K562 (cell line): ENCODE results near the gene MEPE. TPM values are rescaled to one million over a fixed set of nuclear protein-coding genes. Genes with fewer than 3 reads are reported as not detected.

Source experiments
- ATAC-seq: fragments of 200-7000 bp; cut with Tn5 transposase; 3 replicates; pipeline ENCODE4 v1.9.1; 2020; ENCODE audit warnings: moderate library complexity
- BruUV-seq: library from RNA; stranded (reverse); fragments of 400-500 nt; replicated peaks from 2 replicates; lab custom pipeline; 2021; lab: Mats Ljungman, UMichigan
- CTCF ChIA-PET: fragments of 300-600 bp; formaldehyde crosslinking; extraction: SDS; loops from one replicate; lab custom pipeline; 2021; ENCODE audit warnings: low intra/inter-chr PET ratio; lab: Yijun Ruan, JAX
- POLR2A ChIA-PET: fragments of 300-600, 350-650 bp; sonication (Branson Sonifier 250); formaldehyde crosslinking; extraction: SDS; loops from one replicate; lab custom pipeline; 2021; ENCODE audit warnings: antibody characterized with exemption, inconsistent platforms; lab: Yijun Ruan, JAX
- DNase-seq, 4 experiments: peaks; one replicate each; pipeline versions ENCODE4 v3.0.0 to v3.0.0-alpha.2; 2011 to 2018; ENCODE audit warnings: low spot score in 3 of 4, mixed read lengths in 3 of 4; ENCODE audit errors: extremely low read depth in 1 of 4
- FAIRE-seq: peaks from 2 replicates; lab custom pipeline; 2011; peaks lifted over from hg19 to GRCh38; lab: Jason Lieb, UNC
- H2AFZ ChIP-seq: 2 replicates; pipeline ENCODE4 v1.6.0; 2011; ENCODE audit warnings: low read depth, low read length, control low read depth, inconsistent platforms
- H3K27ac ChIP-seq: fragments of 200-600 bp; 3 replicates; pipeline ENCODE4 v1.8.0; 2011; ENCODE audit warnings: low read depth, mild to moderate bottlenecking, control low read depth, inconsistent platforms, low read length, moderate library complexity, mixed read lengths; ENCODE audit errors: extremely low read depth
- H3K27me3 ChIP-seq, 2 experiments: fragments of 300-600 bp in 1 of 2; 2 replicates in 1 of 2; 3 replicates in 1 of 2; pipeline versions ENCODE4 v1.6.0 to v1.8.0; 2011; ENCODE audit warnings: inconsistent platforms in 2 of 2, low read length in 2 of 2, mild to moderate bottlenecking in 1 of 2, mixed read lengths in 1 of 2, moderate library complexity in 1 of 2; ENCODE audit not compliant: control insufficient read depth in 2 of 2, insufficient read depth in 2 of 2
- H3K36me3 ChIP-seq: fragments of 300-600 bp; 3 replicates; pipeline ENCODE4 v1.8.0; 2011; ENCODE audit warnings: mild to moderate bottlenecking, low read length, inconsistent platforms; ENCODE audit not compliant: control insufficient read depth, insufficient read depth
- H3K4me1 ChIP-seq, 2 experiments: fragments of 200-600 bp in 1 of 2; replicated peaks in 1 of 2; 2 replicates in 1 of 2; 3 replicates in 1 of 2; pipeline versions ENCODE4 v1.5.1 to v1.8.0; 2011; ENCODE audit warnings: inconsistent platforms in 2 of 2, low read length in 2 of 2, mild to moderate bottlenecking in 1 of 2, mixed read lengths in 1 of 2, moderate library complexity in 1 of 2; ENCODE audit not compliant: control insufficient read depth in 2 of 2, insufficient read depth in 2 of 2
- H3K4me2 ChIP-seq: 2 replicates; pipeline ENCODE4 v1.6.1; 2011; ENCODE audit warnings: low read length, control low read depth, inconsistent platforms, mixed read lengths; ENCODE audit not compliant: insufficient read depth
- H3K4me3 ChIP-seq: fragments of 200-600 bp; sonication (generic), shearing (Covaris generic); 2 replicates; pipeline ENCODE4 v1.5.1; 2016; ENCODE audit warnings: control low read depth, inconsistent platforms
- H3K79me2 ChIP-seq: fragments of 200-600 bp; 3 replicates; pipeline ENCODE4 v1.8.0; 2011; ENCODE audit warnings: low read length, inconsistent platforms; ENCODE audit not compliant: control insufficient read depth, insufficient read depth
- H3K9ac ChIP-seq, 2 experiments: 2 replicates each; pipeline versions ENCODE4 v1.6.0 to v1.6.1; 2011; ENCODE audit warnings: low read depth in 2 of 2, low read length in 2 of 2, control low read depth in 1 of 2, inconsistent platforms in 1 of 2, mild to moderate bottlenecking in 1 of 2, mixed read lengths in 1 of 2; ENCODE audit not compliant: insufficient read depth in 1 of 2
- H3K9me1 ChIP-seq: one replicate; pipeline ENCODE4 v1.6.0; 2011; ENCODE audit warnings: inconsistent platforms, mild to moderate bottlenecking, low read length, moderate library complexity; ENCODE audit not compliant: control insufficient read depth, insufficient read depth
- H3K9me3 ChIP-seq: replicated peaks from 2 replicates; pipeline ENCODE4 v1.5.1; 2011; ENCODE audit warnings: low read depth, low read length, inconsistent platforms; ENCODE audit not compliant: control insufficient read depth, insufficient read depth
- H4K20me1 ChIP-seq: replicated peaks from 2 replicates; pipeline ENCODE4 v1.6.1; 2011; ENCODE audit warnings: low read length, inconsistent platforms, mixed read lengths; ENCODE audit not compliant: control insufficient read depth, insufficient read depth
- ARID2 ChIP-seq: fragments of 450-650 bp; IDR thresholded peaks from 2 replicates; pipeline ENCODE4 v1.6.1; 2017; ENCODE audit warnings: antibody characterized with exemption, mild to moderate bottlenecking
- BACH1 ChIP-seq: fragments of 200-800 bp; sonication (Bioruptor generic); IDR thresholded peaks from 2 replicates; pipeline ENCODE4 v1.6.1; 2016; ENCODE audit warnings: missing genetic modification characterization, missing compliant biosample characterization
- CHD1 ChIP-seq: fragments of 200-600 bp; sonication (generic); IDR thresholded peaks from one replicate; pipeline ENCODE4 v1.6.1; 2012; ENCODE audit warnings: mild to moderate bottlenecking, moderate library complexity, low read length, inconsistent platforms
- FOS ChIP-seq: IDR thresholded peaks from 3 replicates; pipeline ENCODE4 v1.6.1; 2011; ENCODE audit not compliant: insufficient read length; ENCODE audit errors: extremely low read depth
- FOXK1 ChIP-seq: sonication (generic); formaldehyde crosslinking; IDR thresholded peaks from 2 replicates; pipeline ENCODE4 v1.8.0; 2022; ENCODE audit warnings: missing genetic modification reagents, mild to moderate bottlenecking, borderline replicate concordance
- HSF4 ChIP-seq: fragments of 250-450 bp; sonication (Bioruptor Pico); IDR thresholded peaks from 2 replicates; pipeline ENCODE4 v2.1.2; 2022; ENCODE audit warnings: mild to moderate bottlenecking, moderate library complexity, borderline replicate concordance
- ILF3 ChIP-seq: fragments of 450-650 bp; IDR thresholded peaks from 2 replicates; pipeline ENCODE4 v1.6.1; 2018; ENCODE audit warnings: antibody characterized with exemption, mild to moderate bottlenecking, moderate library complexity, borderline replicate concordance
- MBD2 ChIP-seq: sonication (generic); IDR thresholded peaks from 2 replicates; pipeline ENCODE4 v1.6.1; 2016; ENCODE audit warnings: low read depth, borderline replicate concordance
- NFATC3 ChIP-seq: fragments of 450-650 bp; IDR thresholded peaks from 2 replicates; pipeline ENCODE4 v1.6.1; 2017; ENCODE audit warnings: mild to moderate bottlenecking
- NFIC ChIP-seq: fragments of 450-650 bp; IDR thresholded peaks from 2 replicates; pipeline ENCODE4 v1.6.1; 2017; ENCODE audit warnings: mild to moderate bottlenecking, inconsistent platforms
- POLR3G ChIP-seq: IDR thresholded peaks from 2 replicates; pipeline ENCODE4 v1.6.1; 2011; ENCODE audit not compliant: insufficient read length, insufficient replicate concordance; ENCODE audit errors: extremely low read depth
- SMARCE1 ChIP-seq: fragments of 450-650 bp; IDR thresholded peaks from 2 replicates; pipeline ENCODE4 v1.7.1; 2016; ENCODE audit warnings: mild to moderate bottlenecking
- ZFP36 ChIP-seq: fragments of 150-350 bp; IDR thresholded peaks from 2 replicates; pipeline ENCODE4 v1.6.1; 2018; ENCODE audit warnings: low read length, low read depth; ENCODE audit not compliant: partially characterized antibody
- ZNF239 ChIP-seq: fragments of 250-450 bp; sonication (Bioruptor Pico); IDR thresholded peaks from 2 replicates; pipeline ENCODE4 v1.4.0; 2020; ENCODE audit warnings: mild to moderate bottlenecking
- ZNF408 ChIP-seq: fragments of 250-450 bp; sonication (Bioruptor Pico); IDR thresholded peaks from 2 replicates; pipeline ENCODE4 v1.4.0; 2020; ENCODE audit warnings: low read depth, mild to moderate bottlenecking, moderate library complexity
- ZSCAN29 ChIP-seq: fragments of 450-650 bp; IDR thresholded peaks from 2 replicates; pipeline ENCODE4 v1.6.1; 2017
- WGBS: fragments of 100-300 bp; shearing (Covaris generic); methylation state at CpG from one replicate; pipeline ENCODE4 v1.1.6; 2016; ENCODE audit warnings: low coverage, mixed read lengths; ENCODE audit not compliant: insufficient coverage; ENCODE audit errors: missing lambda C conversion rate; 5-methylcytosine and 5-hydroxymethylcytosine counted together
- in situ Hi-C: fragments of 300-500 bp; cut with MboI; formaldehyde crosslinking; loops from 4 replicates; pipeline ENCODE4 v1.15.0; 2018; ENCODE audit warnings: inconsistent platforms, mixed read lengths
- intact Hi-C: fragments of 100-400 bp; cut with micrococcal nuclease; formaldehyde crosslinking; loops from 2 replicates; pipeline ENCODE4 v1.14.2; 2022
- polyA plus RNA-seq, 8 experiments: library from polyadenylated mRNA; depleted of rRNA in 4 of 8; stranded (reverse) in 5 of 8; unstranded in 3 of 8; fragments of >200 nt; fragmentation: Nextera tagmentation in 2 of 8; fragmentation: Illumina TruSeq in 1 of 8; extraction: Ambion mirVana in 2 of 8; extraction: Trizol in 1 of 8; gene quantifications; 2 replicates each; pipeline versions ENCODE4 v1.2.1 to v1.2.3, GENCODE V29; 2011 to 2014; ENCODE audit warnings: inconsistent platforms in 1 of 8, missing spikeins in 1 of 8
- total RNA-seq, 7 experiments: library from RNA; depleted of rRNA in 6 of 7; stranded (reverse); fragments of >200 nt in 6 of 7; fragmentation: Illumina TruSeq in 2 of 7; extraction: Trizol in 2 of 7; gene quantifications; 2 replicates each; pipeline versions ENCODE4 v1.2.1 to v1.2.3, GENCODE V29; 2011 to 2021; ENCODE audit warnings: low replicate concordance in 1 of 7
- TF ChIP-seq, protein P1 (sequence below), 2 experiments: fragments of 450-650 bp in 1 of 2; sonication (generic) in 1 of 2; formaldehyde crosslinking in 1 of 2; IDR thresholded peaks in 1 of 2; conservative IDR thresholded peaks in 1 of 2; 2 replicates each; pipeline versions ENCODE4 v1.6.1 to v1.8.1; 2016 to 2023; ENCODE audit warnings: mild to moderate bottlenecking in 2 of 2, moderate library complexity in 2 of 2, inconsistent platforms in 1 of 2, missing genetic modification reagents in 1 of 2

Gene MEPE
- total and polyA plus RNA-seq, 9 of the 15 experiments (the other 6 are each of a cell fraction or from before 2014, with no cell fraction given) = not detected

- FAIRE-seq = no peak
- in situ Hi-C loops = loop anchor here (5.0 to 10.0 kb wide), 3 partner anchors 162 to 950 kb away; partner anchors contain the start of gene C4orf36
- POLR2A ChIA-PET = no interaction called here
- CTCF ChIA-PET = no interaction called here
- no peak overlapping the region for H3K4me3 ChIP-seq
- no peaks in the 10 kb centered on the region for H4K20me1 ChIP-seq
- no peaks in the 10 kb centered on the region for H3K27me3 ChIP-seq
- no peak overlapping the region for H2AFZ ChIP-seq
- H3K79me2 ChIP-seq = no peaks in the 10 kb centered on the region
- DNase-seq = no peak
- no peak for TF ChIP-seq CHD1
- no peak for TF ChIP-seq NFATC3
- no peak for TF ChIP-seq ILF3
- no peak overlapping the region for H3K4me2 ChIP-seq
- H3K9me3 ChIP-seq = no peaks in the 10 kb centered on the region
- H3K9ac ChIP-seq = no peak overlapping the region
- no peaks in the 10 kb centered on the region for H3K9me1 ChIP-seq
- H3K4me1 ChIP-seq = no peaks in the 10 kb centered on the region
- H3K36me3 ChIP-seq = no peaks in the 10 kb centered on the region
- H3K27ac ChIP-seq = no peak overlapping the region
- WGBS = 0% methylated on average over 1 of the region's 1 CpG
- intact Hi-C loops = no loop called here
- no peak for ATAC-seq
- BruUV-seq = no TSS peak
These were observed 11.7 kb downstream of the MEPE start for GRCh38 chr4:87844452-87844851.

GRCh38 chr4:87846226-87846625 lies 13.5 kb downstream of the MEPE start:
- intact Hi-C loops = loop anchor here (5.0 kb wide), 1 partner anchor 349 kb away; no protein-coding TSS in a partner anchor
- Histone ChIP-seq H3K9me3 (no peaks in the 10 kb centered on the region), H3K36me3 (no peaks in the 10 kb centered on the region), H3K27me3 (no peaks in the 10 kb centered on the region), H4K20me1 (no peaks in the 10 kb centered on the region), H3K27ac (no peak overlapping the region), H3K9me1 (no peaks in the 10 kb centered on the region), H3K79me2 (no peaks in the 10 kb centered on the region), H2AFZ (no peak overlapping the region), H3K4me3 (no peak overlapping the region), H3K9ac (no peak overlapping the region), H3K4me2 (no peak overlapping the region), H3K4me1 (peaks cover 0 to 7% of the 10 kb centered on the region in 2 experiments; a peak in 1 of 5 replicates)
- ChIA-PET POLR2A (no interaction called here), CTCF (no interaction called here)
- ATAC-seq (no peak), DNase-seq (no peak), FAIRE-seq (no peak)
- BruUV-seq = no TSS peak
- in situ Hi-C loops = loop anchor here (10.0 kb wide), 2 partner anchors 581 to 951 kb away; partner anchors contain the start of gene C4orf36
- WGBS = 1% methylated on average over 5 of the region's 5 CpGs
- no peak for TF ChIP-seq ARID2
- TF ChIP-seq NFIC = no peak
- TF ChIP-seq, protein P1, sequence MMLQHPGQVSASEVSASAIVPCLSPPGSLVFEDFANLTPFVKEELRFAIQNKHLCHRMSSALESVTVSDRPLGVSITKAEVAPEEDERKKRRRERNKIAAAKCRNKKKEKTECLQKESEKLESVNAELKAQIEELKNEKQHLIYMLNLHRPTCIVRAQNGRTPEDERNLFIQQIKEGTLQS (IDR thresholded peaks at IDR 0.05) = no peak
- TF ChIP-seq, protein P1 (CRISPR knock-in tag; conservative IDR thresholded peaks at IDR 0.05) = no peak
- TF ChIP-seq FOS = no peak
- TF ChIP-seq POLR3G = no peak
- TF ChIP-seq SMARCE1 = no peak
- TF ChIP-seq ZNF408 (CRISPR knock-in tag) = no peak
- no peak for TF ChIP-seq FOXK1
- no peak for TF ChIP-seq HSF4 (CRISPR knock-in tag)
- TF ChIP-seq ZSCAN29 = no peak
- no peak for TF ChIP-seq ZNF239 (CRISPR knock-in tag)
- no peak for TF ChIP-seq MBD2
- TF ChIP-seq BACH1 (tag) = no peak
- no peak for TF ChIP-seq ZFP36
